Measurements from ENCODE around the gene ZDHHC18.

Gene ZDHHC18

GRCh38 chr1:26900001-26900814 is 73.7 kb downstream of the ZDHHC18 start, which contains the start of gene GPATCH3:
TSS of gene GPATCH3 (minus strand) at chr1:26900467. CDS start at chr1:26900442, 25 bp downstream.
- peak; percentile 76 for DNase-seq (ENCODE audit: low spot score)

GRCh38 chr1:26900815-26901511 is 74.5 kb downstream of the ZDHHC18 start:
- DNase-seq (ENCODE audit: low spot score), result no peak

Measured in HuH-7 (cell line).